ENCODE measurements around the gene NT5C3B. TPM values are rescaled to one million over a fixed set of nuclear protein-coding genes. Genes with fewer than 3 reads are reported as not detected.
A peak's percentile ranks its signal among the peaks of the same experiment; 100 is the strongest.
"Not testable (repeated sequence)": the region's sequence is repeated elsewhere in the genome, so short reads cannot be mapped to it uniquely, and the experiment has no call there.

NT5C3B gene
- total RNA-seq, 2 experiments from 2014 or later: 0.16 to 12.1 TPM

DNA sequence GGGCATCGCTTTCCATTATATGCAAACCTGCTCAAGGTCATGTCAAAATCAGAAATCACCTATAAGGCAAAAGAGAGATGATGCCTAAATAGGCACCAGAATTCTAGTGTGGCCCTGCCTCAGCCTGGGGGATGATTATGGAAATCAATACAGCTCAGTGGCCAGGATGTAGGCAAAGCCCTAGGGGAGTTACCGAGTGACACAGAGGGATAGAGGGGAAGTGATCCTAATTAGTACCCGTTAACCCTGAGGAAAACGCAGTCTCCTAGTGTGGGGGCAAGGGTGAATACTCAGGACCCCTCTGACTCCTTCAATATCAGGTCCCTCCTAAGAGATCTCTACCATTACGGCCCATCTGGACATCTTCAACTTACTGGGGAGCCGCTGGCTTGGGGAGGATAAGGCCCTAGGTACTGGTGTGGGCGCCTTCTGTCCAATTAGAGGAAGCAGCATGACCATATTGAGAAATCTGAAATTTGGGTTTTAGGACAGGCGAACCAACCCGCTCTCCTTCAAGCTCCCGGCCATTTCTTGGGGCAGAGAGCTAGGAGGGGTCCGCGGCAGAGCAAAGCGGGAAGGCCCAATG lies 725 bp downstream of the NT5C3B start:
- ChIA-PET CTCF (ENCODE audit: unreplicated experiment) (no interaction called here), POLR2A (no interaction called here)
- Histone ChIP-seq H3K9me3 (ENCODE audit: low read length) (no peaks in the 10 kb centered on the region), H2AFZ (ENCODE audit: low read length) (no peak overlapping the region), H3K4me3 (ENCODE audit: low read depth, low read length, poor library complexity, severe bottlenecking) (no peak overlapping the region), H3K79me2 (ENCODE audit: insufficient read depth, low read depth, low read length) (no peaks in the 10 kb centered on the region), H3K27ac (ENCODE audit: low read depth, low read length, poor library complexity, severe bottlenecking) (no peak overlapping the region), H3K36me3 (ENCODE audit: insufficient read depth, low read length) (no peaks in the 10 kb centered on the region), H3K9me2 (ENCODE audit: insufficient read depth, low read length) (no peaks in the 10 kb centered on the region), H3K4me1 (ENCODE audit: insufficient read depth, low read length, poor library complexity, severe bottlenecking) (no peaks in the 10 kb centered on the region), H3K4me2 (ENCODE audit: low read length) (peak overlapping the region; percentile 28; the same call in 1 of the 2 replicates), H4K20me1 (ENCODE audit: insufficient read depth, low read length) (no peaks in the 10 kb centered on the region)
- intact Hi-C loops (cut with micrococcal nuclease; ENCODE audit: unreplicated experiment): no loop called here
- DNase-seq (ENCODE audit: low spot score): no peak
- BruUV-seq (replicated peaks): no TSS peak
- TF ChIP-seq EZH2phosphoT487 (IDR thresholded peaks at IDR 0.05; ENCODE audit: borderline replicate concordance, low read depth, low read length): no peak
- TF ChIP-seq, protein P1, sequence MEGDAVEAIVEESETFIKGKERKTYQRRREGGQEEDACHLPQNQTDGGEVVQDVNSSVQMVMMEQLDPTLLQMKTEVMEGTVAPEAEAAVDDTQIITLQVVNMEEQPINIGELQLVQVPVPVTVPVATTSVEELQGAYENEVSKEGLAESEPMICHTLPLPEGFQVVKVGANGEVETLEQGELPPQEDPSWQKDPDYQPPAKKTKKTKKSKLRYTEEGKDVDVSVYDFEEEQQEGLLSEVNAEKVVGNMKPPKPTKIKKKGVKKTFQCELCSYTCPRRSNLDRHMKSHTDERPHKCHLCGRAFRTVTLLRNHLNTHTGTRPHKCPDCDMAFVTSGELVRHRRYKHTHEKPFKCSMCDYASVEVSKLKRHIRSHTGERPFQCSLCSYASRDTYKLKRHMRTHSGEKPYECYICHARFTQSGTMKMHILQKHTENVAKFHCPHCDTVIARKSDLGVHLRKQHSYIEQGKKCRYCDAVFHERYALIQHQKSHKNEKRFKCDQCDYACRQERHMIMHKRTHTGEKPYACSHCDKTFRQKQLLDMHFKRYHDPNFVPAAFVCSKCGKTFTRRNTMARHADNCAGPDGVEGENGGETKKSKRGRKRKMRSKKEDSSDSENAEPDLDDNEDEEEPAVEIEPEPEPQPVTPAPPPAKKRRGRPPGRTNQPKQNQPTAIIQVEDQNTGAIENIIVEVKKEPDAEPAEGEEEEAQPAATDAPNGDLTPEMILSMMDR (conservative IDR thresholded peaks at IDR 0.05; ENCODE audit: low read length): no peak

DNA sequence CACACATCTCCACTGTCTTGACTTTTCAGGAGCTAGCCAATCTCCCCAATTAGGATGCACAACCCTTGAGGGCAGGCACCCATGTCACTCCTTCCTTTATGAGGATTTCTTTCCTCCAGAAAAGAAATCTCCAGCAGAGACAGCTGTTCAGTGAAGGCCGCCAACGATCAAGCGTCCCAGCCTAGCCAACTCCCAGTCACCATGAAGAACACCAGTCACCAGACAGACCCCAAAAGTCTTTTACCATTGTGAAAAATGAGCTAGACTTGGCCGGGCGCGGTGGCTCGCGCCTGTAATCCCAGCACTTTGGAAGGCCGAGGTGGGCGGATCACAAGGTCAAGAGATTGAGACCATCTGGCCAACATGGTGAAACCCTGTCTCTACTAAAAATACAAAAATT lies 6.1 kb downstream of the NT5C3B start:
- intact Hi-C loops (cut with micrococcal nuclease; ENCODE audit: unreplicated experiment); H3K9me2 ChIP-seq (ENCODE audit: insufficient read depth, low read length); H3K27ac ChIP-seq (ENCODE audit: low read depth, low read length, poor library complexity, severe bottlenecking); DNase-seq (ENCODE audit: low spot score); H3K4me2 ChIP-seq (ENCODE audit: low read length); H3K36me3 ChIP-seq (ENCODE audit: insufficient read depth, low read length); H2AFZ ChIP-seq (ENCODE audit: low read length); H3K9me3 ChIP-seq (ENCODE audit: low read length); CTCF ChIA-PET (ENCODE audit: unreplicated experiment); H4K20me1 ChIP-seq (ENCODE audit: insufficient read depth, low read length); POLR2A ChIA-PET; H3K4me3 ChIP-seq (ENCODE audit: low read depth, low read length, poor library complexity, severe bottlenecking); H3K79me2 ChIP-seq (ENCODE audit: insufficient read depth, low read depth, low read length); BruUV-seq (replicated peaks); H3K4me1 ChIP-seq (ENCODE audit: insufficient read depth, low read length, poor library complexity, severe bottlenecking): not testable (repeated sequence)

DNA sequence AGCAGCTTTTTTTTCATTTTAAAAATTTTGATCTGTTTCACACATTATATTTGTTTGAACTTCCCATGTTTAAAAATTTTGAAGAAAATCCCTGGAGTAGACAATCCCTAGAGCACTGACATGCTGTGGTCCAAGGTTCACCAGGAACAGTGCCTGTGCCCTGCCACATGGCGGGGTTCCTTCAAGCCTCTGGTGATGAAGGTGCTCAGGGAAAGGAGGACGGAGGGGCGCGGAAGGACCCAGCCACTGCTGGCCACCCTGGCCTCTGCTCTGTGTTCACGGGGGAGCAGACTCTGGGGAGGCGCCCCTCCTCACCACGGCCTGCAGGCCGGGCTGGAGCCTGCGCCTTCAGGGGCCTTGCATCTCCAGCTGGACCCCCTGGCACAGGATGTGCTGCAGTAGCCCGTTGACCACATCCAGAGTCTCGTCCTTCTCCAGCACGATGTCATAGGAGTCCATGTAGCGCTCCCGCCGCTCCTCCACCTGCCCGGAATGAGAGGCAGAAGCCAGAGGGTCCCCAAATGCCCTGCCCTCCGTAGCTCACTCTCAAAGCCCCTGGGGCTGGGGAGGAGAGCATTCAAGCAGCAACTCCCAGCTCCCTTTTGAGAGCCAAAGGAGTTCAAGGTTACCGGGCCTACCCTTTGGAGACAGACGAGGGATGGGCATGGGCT lies 10.7 kb downstream of the NT5C3B start:
- no peak overlapping the region for H3K4me2 ChIP-seq (ENCODE audit: low read length)
- CTCF ChIA-PET (ENCODE audit: unreplicated experiment): no interaction called here
- H3K36me3 ChIP-seq (ENCODE audit: insufficient read depth, low read length): no peaks in the 10 kb centered on the region
- no peak overlapping the region for H3K4me3 ChIP-seq (ENCODE audit: low read depth, low read length, poor library complexity, severe bottlenecking)
- intact Hi-C loops (cut with micrococcal nuclease; ENCODE audit: unreplicated experiment): no loop called here
- POLR2A ChIA-PET: interaction anchor here (0.5 kb wide), 1 partner anchor 25 kb away, joined by 4 read pairs; no protein-coding TSS in a partner anchor
- no TSS peak for BruUV-seq (replicated peaks)
- no peak overlapping the region for H2AFZ ChIP-seq (ENCODE audit: low read length)
- H4K20me1 ChIP-seq (ENCODE audit: insufficient read depth, low read length): no peaks in the 10 kb centered on the region
- H3K4me1 ChIP-seq (ENCODE audit: insufficient read depth, low read length, poor library complexity, severe bottlenecking): no peaks in the 10 kb centered on the region
- DNase-seq (ENCODE audit: low spot score): no peak
- H3K9me3 ChIP-seq (ENCODE audit: low read length): no peaks in the 10 kb centered on the region
- H3K27ac ChIP-seq (ENCODE audit: low read depth, low read length, poor library complexity, severe bottlenecking): no peak overlapping the region
- no peaks in the 10 kb centered on the region for H3K79me2 ChIP-seq (ENCODE audit: insufficient read depth, low read depth, low read length)
- no peaks in the 10 kb centered on the region for H3K9me2 ChIP-seq (ENCODE audit: insufficient read depth, low read length)
- TF ChIP-seq, protein P1 (conservative IDR thresholded peaks at IDR 0.05; ENCODE audit: low read length): no peak
- TF ChIP-seq EZH2phosphoT487 (IDR thresholded peaks at IDR 0.05; ENCODE audit: borderline replicate concordance, low read depth, low read length): no peak
